SK-N-SH treated with all-trans-retinoic acid at 6 μM for 48 hours (cell line): ENCODE measurements around the gene CACHD1.

ENCODE experiments used
- ARNTL ChIP-seq: fragments of 450-650 bp; formaldehyde crosslinking; IDR thresholded peaks from 2 replicates; pipeline ENCODE4 v1.5.0; 2020; ENCODE audit warnings: low read depth, mild to moderate bottlenecking, moderate library complexity, borderline replicate concordance
- CSDC2 ChIP-seq: fragments of 250-450 bp; sonication (Bioruptor Pico); IDR thresholded peaks from 2 replicates; pipeline ENCODE4 v1.5.0; 2020; ENCODE audit warnings: mild to moderate bottlenecking, moderate library complexity
- CSRNP3 ChIP-seq: fragments of 250-450 bp; sonication (Bioruptor Pico); IDR thresholded peaks from 2 replicates; pipeline ENCODE4 v1.5.1; 2021; ENCODE audit warnings: mild to moderate bottlenecking, moderate library complexity
- ISL1 ChIP-seq: fragments of 250-450 bp; sonication (Bioruptor Pico); IDR thresholded peaks from 2 replicates; pipeline ENCODE4 v2.1.2; 2022; ENCODE audit warnings: mild to moderate bottlenecking, moderate library complexity
- OSR1 ChIP-seq: fragments of 250-450 bp; sonication (Bioruptor Pico); IDR thresholded peaks from 2 replicates; pipeline ENCODE4 v1.8.0; 2022; ENCODE audit warnings: moderate library complexity, mild to moderate bottlenecking, inconsistent platforms
- POU6F1 ChIP-seq: fragments of 250-450 bp; sonication (Bioruptor Pico); IDR thresholded peaks from 2 replicates; pipeline ENCODE4 v1.8.0; 2021; ENCODE audit warnings: low read depth, mild to moderate bottlenecking, moderate library complexity, borderline replicate concordance
- PPARA ChIP-seq: fragments of 250-450 bp; sonication (Bioruptor Pico); IDR thresholded peaks from 2 replicates; pipeline ENCODE4 v1.5.0; 2020; ENCODE audit warnings: mild to moderate bottlenecking, borderline replicate concordance
- RARB ChIP-seq: fragments of 250-450 bp; sonication (Bioruptor Pico); IDR thresholded peaks from 2 replicates; pipeline ENCODE4 v1.8.0; 2021; ENCODE audit warnings: mild to moderate bottlenecking, moderate library complexity
- SNAI2 ChIP-seq: fragments of 250-450 bp; sonication (Bioruptor Pico); IDR thresholded peaks from 2 replicates; pipeline ENCODE4 v1.5.0; 2020; ENCODE audit warnings: mild to moderate bottlenecking, moderate library complexity
- ZFP3 ChIP-seq: fragments of 250-450 bp; sonication (Bioruptor Pico); IDR thresholded peaks from 2 replicates; pipeline ENCODE4 v1.5.0; 2020; ENCODE audit warnings: mild to moderate bottlenecking, moderate library complexity
- ZFP30 ChIP-seq: fragments of 450-650 bp; formaldehyde crosslinking; IDR thresholded peaks from 2 replicates; pipeline ENCODE4 v1.5.0; 2022; ENCODE audit warnings: mild to moderate bottlenecking, moderate library complexity
- ZNF565 ChIP-seq: fragments of 450-650 bp; formaldehyde crosslinking; conservative IDR thresholded peaks from 2 replicates; pipeline ENCODE4 v1.5.0; 2020; ENCODE audit warnings: low read depth, mild to moderate bottlenecking, moderate library complexity

- TF ChIP-seq PPARA, result no peak
- TF ChIP-seq ZNF565, result no peak
- no peak for TF ChIP-seq CSRNP3 (CRISPR knock-in tag)
- TF ChIP-seq OSR1 (CRISPR knock-in tag), result no peak
- TF ChIP-seq RARB (CRISPR knock-in tag), result no peak
- TF ChIP-seq ARNTL (CRISPR knock-in tag), result no peak
- no peak for TF ChIP-seq POU6F1 (CRISPR knock-in tag)
- TF ChIP-seq SNAI2 (CRISPR knock-in tag), result no peak
- TF ChIP-seq ZFP30 (CRISPR knock-in tag), result no peak
- TF ChIP-seq ISL1 (CRISPR knock-in tag), result no peak
- TF ChIP-seq CSDC2 (CRISPR knock-in tag), result no peak
- no peak for TF ChIP-seq ZFP3 (CRISPR knock-in tag)
Measured at GRCh38 chr1:64421377-64421776, 48.6 kb upstream of the CACHD1 start.
